ENCODE measurements around the gene CCDC188. TPM values are rescaled to one million over a fixed set of nuclear protein-coding genes. Genes with fewer than 3 reads are reported as not detected.
A peak's percentile ranks its signal among the peaks of the same experiment; 100 is the strongest.

Gene CCDC188
- total and polyA plus RNA-seq, 9 of the 15 experiments (the other 6 are each of a cell fraction or from before 2014, with no cell fraction given): not detected

- 0 out of 2 replicates have a peak, but pooled peaks have one; percentile 69 for TF ChIP-seq NR3C1 (CRISPR knock-in tag; IDR thresholded peaks at IDR 0.05)
These were observed 30.5 kb upstream of the CCDC188 start (continued) for GRCh38 chr22:20181194-20181883.

- WGBS (ENCODE audit: insufficient coverage, low coverage, missing lambda C conversion rate): 1% methylated on average over 8 of the region's 8 CpGs
- intact Hi-C loops (cut with micrococcal nuclease) (no loop called here), in situ Hi-C loops (cut with MboI) (no loop called here)
- Histone ChIP-seq H2AFZ (ENCODE audit: low read depth, low read length) (no peak overlapping the region), H3K27me3 (ENCODE audit: control insufficient read depth in 2 of 2, insufficient read depth in 2 of 2, low read length in 2 of 2) (peaks cover 64 to 85% of the 10 kb centered on the region in 2 experiments; a peak in 4 of 5 replicates), H3K4me3 (no peak overlapping the region), H3K79me2 (ENCODE audit: control insufficient read depth, insufficient read depth, low read length) (no peaks in the 10 kb centered on the region), H3K9ac (ENCODE audit: insufficient read depth in 1 of 2, low read depth in 2 of 2, low read length in 2 of 2) (no peak overlapping the region; a peak in 1 of 4 replicates), H3K9me1 (ENCODE audit: control insufficient read depth, insufficient read depth, low read length) (no peaks in the 10 kb centered on the region), H3K9me3 (replicated peaks; ENCODE audit: control insufficient read depth, insufficient read depth, low read depth, low read length) (no peaks in the 10 kb centered on the region), H3K4me2 (ENCODE audit: insufficient read depth, low read length) (no peak overlapping the region), H4K20me1 (replicated peaks; ENCODE audit: control insufficient read depth, insufficient read depth, low read length) (peaks cover 50% of the 10 kb centered on the region), H3K36me3 (ENCODE audit: control insufficient read depth, insufficient read depth, low read length) (no peaks in the 10 kb centered on the region), H3K4me1 (replicated peaks in 1 of 2; ENCODE audit: control insufficient read depth in 2 of 2, insufficient read depth in 2 of 2, low read length in 2 of 2) (peaks cover 0 to 60% of the 10 kb centered on the region in 2 experiments; a peak in 1 of 5 replicates), H3K27ac (ENCODE audit: extremely low read depth, low read depth, low read length) (no peak overlapping the region)
- CTCF ChIA-PET (ENCODE audit: low intra/inter-chr PET ratio): no interaction called here
- POLR2A ChIA-PET: interaction anchor here (0.6 to 1.8 kb wide), 5 partner anchors 13 to 214 kb away, joined by 3 to 10 read pairs (median 3); partner anchors contain the start of gene DGCR6L
- ATAC-seq: peak; percentile 29
- BruUV-seq (replicated peaks): no TSS peak
- peak; percentile 60 for FAIRE-seq
- no peak for DNase-seq (ENCODE audit: extremely low read depth in 1 of 4, low spot score in 3 of 4)
- no peak for TF ChIP-seq ZNF165 (CRISPR knock-in tag; IDR thresholded peaks at IDR 0.05; ENCODE audit: borderline replicate concordance)
- TF ChIP-seq PRPF4 (IDR thresholded peaks at IDR 0.05; ENCODE audit: insufficient read depth, low read depth, low read length, poor library complexity, severe bottlenecking): no peak
- TF ChIP-seq ZBTB8A (IDR thresholded peaks at IDR 0.05; ENCODE audit: partially characterized antibody): no peak
- TF ChIP-seq ZNF436 (CRISPR knock-in tag; IDR thresholded peaks at IDR 0.05): no peak
- no peak for TF ChIP-seq ARID1B (IDR thresholded peaks at IDR 0.05)
- no peak for TF ChIP-seq ZNF24 (IDR thresholded peaks at IDR 0.05)
- peak; percentile 14; the same call in 1 of the 2 replicates for TF ChIP-seq ZFX (CRISPR knock-in tag; IDR thresholded peaks at IDR 0.05)
- TF ChIP-seq EP400 (IDR thresholded peaks at IDR 0.05): no peak
- no peak for TF ChIP-seq TFAP4 (CRISPR knock-in tag; IDR thresholded peaks at IDR 0.05; ENCODE audit: borderline replicate concordance)
- peak; percentile 10; the same call in 1 of the 2 replicates for TF ChIP-seq IRF2 (CRISPR knock-in tag; IDR thresholded peaks at IDR 0.05)
- TF ChIP-seq ZNF766 (CRISPR knock-in tag; conservative IDR thresholded peaks at IDR 0.05): no peak
- no peak for TF ChIP-seq RBM22 (IDR thresholded peaks at IDR 0.05; ENCODE audit: low read depth, low read length, poor library complexity, severe bottlenecking)
- no peak for TF ChIP-seq ZNF184 (CRISPR knock-in tag; IDR thresholded peaks at IDR 0.05)
- TF ChIP-seq ZNF445 (CRISPR knock-in tag; IDR thresholded peaks at IDR 0.05; ENCODE audit: low read depth): no peak
- TF ChIP-seq MAZ (CRISPR knock-in tag; conservative IDR thresholded peaks at IDR 0.05 in 1 of 2, IDR thresholded peaks at IDR 0.05 in 1 of 2): no peak
- no peak for TF ChIP-seq TARDBP (IDR thresholded peaks at IDR 0.05)
- no peak for TF ChIP-seq HNRNPK (IDR thresholded peaks at IDR 0.05; ENCODE audit: low read depth, low read length, poor library complexity, severe bottlenecking)
- TF ChIP-seq ZNF511 (CRISPR knock-in tag; IDR thresholded peaks at IDR 0.05): peak; percentile 21; the same call in 1 of the 2 replicates
These were observed 29.8 kb upstream of the CCDC188 start for GRCh38 chr22:20180640-20181039.
